ENCODE measurements around the gene PRTN3.

PRTN3 gene

DNA sequence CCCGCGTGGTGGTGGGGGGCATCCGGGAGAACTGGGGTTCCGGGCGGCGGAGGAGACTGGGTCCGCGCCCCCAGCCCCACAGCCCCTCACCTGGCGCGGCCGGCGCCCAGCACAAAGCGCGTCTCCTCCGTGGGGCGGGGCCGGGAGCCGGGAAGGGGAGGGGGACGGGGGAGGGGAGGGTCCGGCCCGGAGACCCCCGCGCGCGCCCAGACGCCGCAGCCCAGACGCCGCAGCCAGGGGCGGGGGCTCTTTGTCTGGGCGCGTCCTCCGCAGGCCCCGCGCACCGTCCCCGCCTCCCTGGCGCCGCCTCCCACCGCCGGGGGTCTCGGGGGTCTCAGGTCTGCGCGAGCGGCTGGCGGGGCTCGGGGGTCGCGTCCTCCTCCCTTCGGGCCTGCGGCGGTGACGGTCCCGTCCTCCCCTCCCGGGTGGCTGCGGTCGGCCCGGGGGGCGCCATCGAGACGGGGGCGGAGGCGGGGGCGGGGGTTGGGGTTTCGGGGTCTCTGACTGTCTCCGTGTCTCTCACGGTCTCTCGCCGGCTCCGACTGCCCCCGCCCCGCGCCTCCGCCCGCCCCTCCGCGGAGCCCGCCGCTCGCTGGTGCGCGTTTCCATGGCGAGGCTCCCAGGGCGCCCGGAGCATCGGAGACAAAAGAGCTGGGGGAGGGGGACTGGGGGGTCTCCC is 18.8 kb upstream of the PRTN3 start, which contains the start of gene PLPPR3:
PLPPR3 (minus strand) TSS at position 131 of the 679 bp plus-strand sequence. CDS start 396 bp downstream, outside the sequence.
- H3K4me3 ChIP-seq (ENCODE audit: low read length), result peak within 1 kb of the TSS; percentile 24
- TF ChIP-seq CTCF (conservative IDR thresholded peaks at IDR 0.05; ENCODE audit: low read depth, low read length), result no peak
- DNase-seq (ENCODE audit: low read depth), result no peak

GRCh38 chr19:823565-824121 is 17.2 kb upstream of the PRTN3 start:
- TF ChIP-seq CTCF (conservative IDR thresholded peaks at IDR 0.05; ENCODE audit: low read depth, low read length), result no peak
- no peak overlapping the region for H3K4me3 ChIP-seq (ENCODE audit: low read length)
- DNase-seq (ENCODE audit: low read depth), result no peak

DNA sequence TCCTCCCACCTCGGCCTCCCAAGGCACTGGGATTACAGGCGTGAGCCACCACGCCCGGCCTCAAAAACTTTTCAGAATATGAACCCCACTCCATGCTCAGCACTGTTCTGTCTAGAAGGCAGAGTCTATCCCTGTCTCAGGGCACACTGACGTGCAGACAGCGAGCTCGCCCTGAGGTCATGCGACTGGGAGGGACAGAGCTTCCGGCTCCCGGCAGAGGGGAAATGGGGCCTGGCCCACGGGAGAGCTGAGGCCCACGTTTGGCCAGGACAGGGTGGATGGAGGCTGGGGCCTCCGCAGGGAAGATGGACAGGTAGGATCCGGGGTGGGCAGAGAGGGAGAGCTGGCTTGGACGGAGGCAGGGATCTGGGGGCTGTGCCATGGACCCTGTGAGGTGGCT is 15.9 kb upstream of the PRTN3 start:
- no peak for DNase-seq (ENCODE audit: low read depth)
- no peak overlapping the region for H3K4me3 ChIP-seq (ENCODE audit: low read length)
- no peak for TF ChIP-seq CTCF (conservative IDR thresholded peaks at IDR 0.05; ENCODE audit: low read depth, low read length)

GRCh38 chr19:825897-826644 is 14.7 kb upstream of the PRTN3 start:
- no peak overlapping the region for H3K4me3 ChIP-seq (ENCODE audit: low read length)
- no peak for TF ChIP-seq CTCF (conservative IDR thresholded peaks at IDR 0.05; ENCODE audit: low read depth, low read length)
- DNase-seq (ENCODE audit: low read depth), result no peak

DNA sequence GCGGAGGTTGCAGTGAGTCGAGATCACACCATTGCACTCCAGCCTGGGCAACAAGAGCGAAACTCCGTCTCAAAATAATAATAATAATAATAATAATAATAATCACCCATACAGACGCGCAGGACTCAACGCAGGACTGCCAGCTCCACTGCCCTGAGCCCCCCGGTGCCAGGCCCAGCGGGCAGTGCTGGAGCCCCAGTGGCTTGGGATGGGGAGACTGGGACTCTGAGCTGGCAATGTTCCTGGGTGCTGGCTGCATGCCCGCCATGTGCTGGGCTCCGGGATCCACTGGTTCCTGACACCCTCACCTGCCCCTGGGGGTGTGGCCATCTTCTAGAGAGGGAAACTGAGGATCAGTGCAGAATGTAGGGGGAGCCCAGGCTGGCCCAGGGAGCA is 13.5 kb upstream of the PRTN3 start:
- no peak for TF ChIP-seq CTCF (conservative IDR thresholded peaks at IDR 0.05; ENCODE audit: low read depth, low read length)
- no peak overlapping the region for H3K4me3 ChIP-seq (ENCODE audit: low read length)
- DNase-seq (ENCODE audit: low read depth), result no peak

DNA sequence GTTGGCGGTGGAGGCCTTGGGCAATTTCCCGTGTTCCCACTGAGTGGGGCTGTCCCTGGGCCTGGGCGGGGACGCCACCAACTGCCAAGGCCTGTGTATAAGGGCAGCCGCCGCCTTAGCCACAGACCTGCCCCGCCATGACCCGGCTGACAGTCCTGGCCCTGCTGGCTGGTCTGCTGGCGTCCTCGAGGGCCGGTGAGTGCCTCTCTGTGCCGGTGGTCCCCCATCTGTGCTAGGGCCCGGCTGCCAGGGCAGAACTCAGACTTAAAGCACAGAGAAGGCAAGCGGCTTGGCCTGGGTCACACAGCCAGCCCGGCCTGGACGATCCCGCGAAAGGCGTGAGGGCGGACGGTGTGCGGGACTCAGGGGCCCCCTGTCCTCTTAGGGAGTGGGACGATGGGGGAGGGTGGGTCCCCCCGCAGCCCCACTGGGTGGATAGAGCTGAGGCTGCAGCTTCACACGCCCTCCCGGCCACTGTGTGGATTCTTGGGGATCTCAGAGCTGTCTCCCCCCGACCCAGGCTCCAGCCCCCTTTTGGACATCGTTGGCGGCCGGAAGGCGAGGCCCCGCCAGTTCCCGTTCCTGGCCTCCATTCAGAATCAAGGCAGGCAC is 13.0 kb upstream of the PRTN3 start, which contains the start of gene AZU1:
AZU1 (plus strand) TSS at position 128 of the 612 bp plus-strand sequence; CDS start at position 138, 10 bp downstream.
- no peak within 1 kb of the TSS for H3K4me3 ChIP-seq (ENCODE audit: low read length)
- no peak for DNase-seq (ENCODE audit: low read depth)
- no peak for TF ChIP-seq CTCF (conservative IDR thresholded peaks at IDR 0.05; ENCODE audit: low read depth, low read length)
